NCI-H774 (cell line): Measurements from ENCODE around the gene C1orf35.
A peak's percentile ranks its signal among the peaks of the same experiment; 100 is the strongest.

Source experiments
- DNase-seq: peaks from one replicate; lab custom pipeline; 2025; lab: John Stamatoyannopoulos, UW

C1orf35 gene

DNA sequence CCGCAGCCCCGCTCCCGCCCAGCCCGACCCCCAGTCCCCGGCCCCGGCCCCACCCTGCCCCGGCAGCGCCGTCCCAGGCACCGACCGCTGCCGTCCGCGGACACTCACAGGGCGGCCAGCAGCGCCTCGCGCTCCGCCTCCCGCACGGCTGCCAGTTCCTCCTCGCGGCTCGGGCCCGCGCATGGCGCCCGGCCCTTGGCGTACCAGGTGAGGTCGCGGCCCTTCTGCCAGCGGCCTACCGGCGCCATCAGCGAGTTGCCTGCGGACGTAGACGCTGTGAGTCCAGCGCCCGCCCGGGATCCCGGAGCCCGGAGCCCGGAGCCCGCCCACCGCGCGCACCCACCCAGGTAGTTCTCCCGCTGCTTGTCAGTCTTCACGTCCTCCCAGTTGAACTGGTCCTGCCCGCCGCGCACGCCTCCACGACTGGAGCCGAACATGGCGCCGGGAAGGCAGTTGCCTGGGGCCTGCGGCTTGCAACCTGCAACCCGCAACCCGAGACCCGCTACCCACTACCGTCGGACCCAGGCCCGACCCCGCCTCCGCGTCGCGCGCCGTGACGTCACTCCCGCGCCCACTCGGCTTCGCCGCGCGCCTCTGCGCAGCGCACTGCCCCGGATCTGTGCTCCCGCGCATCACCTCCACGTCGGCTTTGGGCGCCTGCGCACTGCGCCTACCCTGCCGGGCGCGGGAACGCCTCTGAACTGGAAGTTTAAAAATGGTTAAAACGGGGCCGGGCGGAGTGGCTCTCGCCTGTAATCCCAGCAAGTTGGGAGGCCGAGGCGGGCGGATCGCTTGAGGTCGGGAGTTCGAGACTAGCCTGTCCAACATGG, at the start of gene C1orf35:
Gene C1orf35, minus strand, starts transcription at position 535 of the 830 bp plus-strand sequence. Its CDS starts 98 bp downstream, at position 437.
- peak; percentile 96 for DNase-seq

DNA sequence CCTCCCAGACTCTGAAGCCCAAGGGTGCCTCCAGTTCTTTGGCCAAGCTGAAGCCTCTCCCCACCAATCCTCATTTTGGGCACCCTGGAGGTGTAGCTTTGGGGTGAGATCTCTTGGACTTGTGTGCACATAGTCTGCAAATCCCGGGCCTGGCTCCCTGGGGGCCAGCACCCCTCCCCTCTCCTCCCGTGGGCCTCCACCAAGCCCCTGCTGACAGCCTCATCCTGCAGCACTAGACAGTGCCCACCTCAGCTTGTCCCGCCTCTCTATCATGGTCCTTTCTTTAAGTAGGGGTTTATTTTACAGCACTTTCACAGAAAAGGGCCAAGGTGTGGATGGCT, 49.8 kb upstream of the C1orf35 start:
- no peak for DNase-seq

DNA sequence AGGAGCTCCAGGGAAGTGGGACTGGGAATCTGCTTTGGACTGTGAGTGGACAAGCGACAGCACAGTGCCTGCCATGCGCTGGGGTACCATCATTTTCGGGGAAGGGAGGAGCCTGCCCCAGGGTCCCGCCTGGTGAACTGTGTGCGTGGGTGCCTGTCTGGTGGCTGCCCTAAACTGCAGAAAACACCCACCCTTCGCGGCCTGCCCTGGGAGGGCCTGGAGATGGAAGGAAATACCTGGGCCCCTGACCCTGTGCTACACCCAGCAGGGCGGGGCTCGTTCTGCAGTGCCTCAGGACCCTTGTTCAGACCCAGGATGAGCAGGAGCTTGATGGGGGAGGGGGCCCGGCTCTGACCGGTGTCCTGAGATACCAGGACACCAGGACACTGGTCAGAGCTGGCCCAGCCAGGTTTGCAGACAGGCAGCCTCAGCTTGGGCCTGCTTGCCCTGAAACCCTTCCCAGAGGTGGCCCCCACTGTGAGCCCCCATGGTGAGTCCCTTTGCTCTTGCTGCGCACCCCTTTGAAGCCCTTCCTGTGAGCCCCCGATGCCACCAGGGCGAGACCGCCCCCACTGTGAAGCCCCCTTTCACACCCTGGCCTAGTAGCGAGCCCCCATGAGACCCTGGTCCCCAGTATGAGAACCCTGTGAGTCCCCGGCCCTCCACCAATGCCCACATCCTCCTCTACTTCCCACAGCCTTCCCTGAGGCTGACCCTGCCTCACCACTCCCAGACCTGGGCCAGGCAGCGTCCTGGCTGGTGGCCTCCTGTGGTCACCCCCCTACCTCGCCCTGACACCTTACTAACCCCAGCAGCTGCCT, 49.2 kb upstream of the C1orf35 start:
- no peak for DNase-seq

DNA sequence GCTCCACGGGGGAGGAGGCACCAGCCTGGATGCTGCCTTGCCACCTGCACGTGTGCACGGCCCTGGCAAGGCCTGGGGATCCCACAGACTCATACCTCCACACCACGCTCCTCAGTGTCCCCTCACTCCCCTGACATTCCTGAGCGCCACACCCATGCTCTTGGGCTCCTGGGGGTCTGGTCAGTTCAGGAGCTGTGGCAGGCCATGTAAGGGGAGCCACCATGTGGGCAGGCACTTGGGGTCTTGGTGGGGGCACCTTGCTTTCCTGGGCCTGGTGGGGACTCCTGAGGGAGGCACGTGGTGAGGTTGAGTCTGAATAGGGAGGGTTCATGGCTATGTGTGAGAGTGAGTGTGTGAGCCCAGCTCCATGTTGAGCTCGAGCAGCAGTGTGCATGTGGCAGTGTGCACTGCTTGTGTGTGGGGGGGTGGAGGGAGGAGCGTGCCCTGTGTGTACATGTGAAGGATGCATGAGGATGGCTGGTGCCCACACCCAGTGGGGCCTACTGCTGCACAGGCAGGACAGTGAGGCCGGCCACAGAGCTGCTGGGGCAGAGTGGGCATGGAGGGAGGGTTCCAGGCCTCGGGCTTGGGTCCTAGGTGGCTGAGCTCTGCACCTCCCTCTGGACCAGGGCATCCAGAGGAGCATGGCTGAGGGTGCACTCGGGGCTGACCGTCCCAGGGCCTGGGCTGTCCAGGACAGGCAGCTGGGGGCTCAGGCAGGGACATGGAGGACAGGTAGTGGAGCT, 48.2 kb upstream of the C1orf35 start:
- DNase-seq, result no peak

DNA sequence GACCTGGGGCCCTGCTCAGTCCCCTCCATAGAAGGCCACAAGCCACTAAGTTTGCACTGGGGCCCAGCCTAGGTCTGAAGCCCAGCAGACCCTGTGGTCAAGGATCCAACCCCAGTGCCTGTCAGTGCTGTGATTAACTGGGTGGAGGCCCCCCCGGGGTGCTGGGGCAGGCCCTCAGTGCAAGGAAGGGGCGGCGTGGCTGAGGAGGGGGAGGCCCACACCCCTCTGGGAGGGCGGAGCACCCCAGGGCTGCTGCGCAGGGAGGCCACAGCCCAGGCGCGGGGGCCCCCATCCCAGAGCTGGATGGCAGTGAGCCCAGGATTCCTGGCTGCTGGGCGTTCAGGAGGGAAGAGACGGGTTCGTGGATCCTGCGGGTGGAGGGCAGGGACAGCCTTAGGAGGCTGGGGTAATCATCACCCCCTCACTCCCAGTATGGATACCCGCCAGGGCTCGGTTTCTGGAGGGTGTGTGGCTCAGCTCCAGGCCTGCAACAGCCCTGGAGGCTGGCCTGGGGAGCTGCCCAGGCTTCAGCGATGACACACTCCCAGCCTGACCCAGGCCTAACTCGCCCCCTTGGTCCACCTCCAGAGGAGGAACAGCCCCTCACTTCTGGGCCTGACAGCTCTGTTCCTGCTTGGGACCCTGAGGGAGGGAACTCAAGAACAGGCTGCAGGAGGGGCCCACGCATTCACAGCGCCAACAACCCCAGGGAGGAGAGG, 47.5 kb upstream of the C1orf35 start:
- DNase-seq, result no peak

DNA sequence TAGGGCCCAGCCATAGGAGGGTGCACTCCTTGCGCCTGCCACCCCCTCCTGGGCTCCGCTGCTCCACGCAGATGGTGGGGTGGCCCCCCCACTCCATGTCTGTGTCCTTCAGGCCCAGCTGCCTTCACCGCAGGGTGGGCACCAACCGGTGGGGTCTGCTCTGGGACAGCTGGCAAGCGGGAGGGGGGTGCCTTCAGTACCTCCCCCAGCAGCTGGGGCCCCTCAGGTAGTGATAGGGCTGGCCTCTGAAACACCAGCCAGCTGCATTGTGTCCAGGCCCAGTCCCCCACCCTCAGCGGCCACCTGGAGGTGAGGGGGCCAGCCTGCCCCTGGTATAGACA, 47.0 kb upstream of the C1orf35 start:
- no peak for DNase-seq

DNA sequence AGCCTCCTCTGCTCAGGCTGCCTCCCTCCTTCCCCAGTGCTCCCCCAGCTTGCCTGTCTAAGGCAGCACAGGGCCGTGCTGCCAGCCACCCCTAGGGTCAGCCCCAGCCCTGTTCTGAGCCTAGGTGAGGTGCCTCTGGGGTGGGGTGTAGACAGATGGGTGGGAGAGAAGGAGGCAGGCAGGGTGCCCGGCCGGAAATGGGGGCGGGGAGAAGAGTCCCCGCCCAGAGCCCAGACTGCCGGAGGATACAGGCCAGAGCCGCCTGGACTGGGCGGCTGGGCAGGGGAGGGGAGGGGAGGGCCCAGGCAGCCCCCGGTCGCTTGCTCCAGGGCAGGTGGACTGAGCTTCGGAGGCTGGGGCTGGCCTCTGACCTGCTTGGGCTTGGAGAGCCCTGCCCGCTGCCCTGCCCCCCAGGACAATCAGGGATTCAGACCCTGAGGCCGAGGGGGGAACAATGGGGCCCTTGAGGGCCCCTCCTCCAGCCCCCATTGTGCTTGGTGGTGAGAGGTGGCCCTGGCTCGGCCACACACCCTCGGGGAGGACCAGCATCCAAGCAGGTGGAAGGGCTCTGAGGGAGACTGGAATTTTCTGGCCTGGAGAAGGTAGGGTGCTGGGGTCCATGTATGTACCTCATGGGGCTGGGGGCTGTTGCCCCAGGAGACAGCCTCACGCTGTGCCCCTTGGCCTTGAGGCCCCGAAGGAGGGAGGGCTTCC, 46.4 kb upstream of the C1orf35 start, which contains the start of gene GJC2:
Gene GJC2, plus strand, starts transcription at position 525 of the 714 bp plus-strand sequence. CDS start 7,829 bp downstream, outside the sequence.
- no peak for DNase-seq

DNA sequence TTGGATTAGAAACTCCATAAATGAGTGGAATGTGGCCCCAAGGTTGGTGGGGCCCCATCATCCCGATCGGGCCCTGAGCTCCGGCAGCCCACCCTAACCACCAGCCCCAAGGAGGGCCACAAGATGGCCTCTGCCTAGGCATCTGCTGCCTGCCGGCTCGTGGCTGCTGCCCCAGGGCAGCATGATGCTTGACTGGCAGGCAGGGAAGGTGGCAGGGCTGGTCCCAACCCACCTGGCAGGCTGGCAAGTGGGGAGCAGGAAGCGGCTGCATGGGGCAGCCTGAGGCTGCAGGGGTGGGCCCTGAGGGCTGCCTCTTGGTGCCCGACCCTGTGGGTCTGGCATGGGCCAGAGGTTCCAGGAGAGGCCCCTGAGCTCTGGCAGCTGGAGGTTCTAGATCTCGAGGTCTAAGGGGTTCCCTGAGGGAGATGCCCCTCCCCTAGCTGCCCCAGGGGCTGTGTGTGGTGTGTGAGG, 45.8 kb upstream of the C1orf35 start:
- no peak for DNase-seq

DNA sequence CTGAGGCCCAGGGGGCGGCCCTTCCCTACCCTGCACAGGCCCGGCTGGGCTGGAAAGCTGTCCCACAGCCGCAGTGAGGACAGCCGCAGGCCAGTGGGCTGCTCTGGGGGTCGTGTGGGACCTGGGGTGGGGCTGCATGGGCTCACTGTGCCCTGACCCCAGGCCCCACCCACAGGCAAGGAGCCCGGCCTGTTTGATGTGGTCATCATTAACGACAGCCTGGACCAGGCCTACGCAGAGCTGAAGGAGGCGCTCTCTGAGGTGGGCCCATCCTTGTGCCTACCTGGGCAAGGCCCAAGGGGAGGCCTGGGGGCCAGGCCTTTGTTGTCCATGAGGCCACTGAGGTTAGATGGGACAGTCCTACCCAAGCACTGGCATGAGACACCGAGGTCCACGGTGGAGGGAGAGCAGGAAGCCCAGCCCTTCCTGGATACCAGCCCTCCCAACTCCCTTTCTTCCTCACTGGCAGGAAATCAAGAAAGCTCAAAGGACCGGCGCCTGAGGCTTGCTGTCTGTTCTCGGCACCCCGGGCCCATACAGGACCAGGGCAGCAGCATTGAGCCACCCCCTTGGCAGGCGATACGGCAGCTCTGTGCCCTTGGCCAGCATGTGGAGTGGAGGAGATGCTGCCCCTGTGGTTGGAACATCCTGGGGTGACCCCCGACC, 45.2 kb upstream of the C1orf35 start:
- DNase-seq, result no peak

DNA sequence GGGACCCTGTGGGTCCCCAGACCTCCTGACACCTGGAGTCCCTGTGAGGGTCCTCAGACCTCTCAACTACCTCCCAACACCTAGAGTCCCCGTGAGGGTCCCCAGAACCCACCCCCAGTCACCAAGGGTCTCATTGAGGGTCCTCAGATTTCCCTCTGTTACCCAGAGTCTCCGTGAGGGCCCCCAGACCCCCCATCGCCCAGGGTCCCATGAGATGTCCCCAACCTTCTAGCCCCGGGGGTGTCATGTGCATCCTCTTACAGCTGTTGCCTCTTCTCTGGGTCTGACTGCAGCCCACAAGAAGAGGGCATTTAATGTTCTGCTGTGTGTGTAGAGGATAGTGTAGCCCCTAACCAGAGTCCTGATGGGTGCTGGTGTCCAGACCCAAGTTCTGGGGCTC, 44.6 kb upstream of the C1orf35 start:
- no peak for DNase-seq

DNA sequence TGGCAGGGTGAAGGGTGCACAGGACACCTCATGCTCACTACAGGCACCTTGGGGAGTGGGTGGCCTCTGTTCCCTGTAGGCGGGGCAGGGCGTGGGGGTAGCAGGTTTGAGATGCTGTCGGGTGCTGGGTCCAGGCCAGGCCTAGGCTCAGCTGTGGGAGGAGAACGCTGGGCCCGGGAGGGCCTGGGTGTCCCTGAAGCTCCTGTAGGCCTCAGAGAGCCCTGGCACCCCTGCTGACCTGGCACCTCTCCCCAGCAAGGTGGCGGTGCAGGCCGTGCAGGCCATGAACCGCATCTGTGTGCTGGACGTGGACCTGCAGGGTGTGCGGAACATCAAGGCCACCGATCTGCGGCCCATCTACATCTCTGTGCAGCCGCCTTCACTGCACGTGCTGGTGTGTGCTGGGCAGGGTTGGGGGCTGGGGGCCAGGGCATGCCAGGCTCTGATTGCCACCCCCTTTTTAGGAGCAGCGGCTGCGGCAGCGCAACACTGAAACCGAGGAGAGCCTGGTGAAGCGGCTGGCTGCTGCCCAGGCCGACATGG, 44.1 kb upstream of the C1orf35 start:
- DNase-seq, result no peak

DNA sequence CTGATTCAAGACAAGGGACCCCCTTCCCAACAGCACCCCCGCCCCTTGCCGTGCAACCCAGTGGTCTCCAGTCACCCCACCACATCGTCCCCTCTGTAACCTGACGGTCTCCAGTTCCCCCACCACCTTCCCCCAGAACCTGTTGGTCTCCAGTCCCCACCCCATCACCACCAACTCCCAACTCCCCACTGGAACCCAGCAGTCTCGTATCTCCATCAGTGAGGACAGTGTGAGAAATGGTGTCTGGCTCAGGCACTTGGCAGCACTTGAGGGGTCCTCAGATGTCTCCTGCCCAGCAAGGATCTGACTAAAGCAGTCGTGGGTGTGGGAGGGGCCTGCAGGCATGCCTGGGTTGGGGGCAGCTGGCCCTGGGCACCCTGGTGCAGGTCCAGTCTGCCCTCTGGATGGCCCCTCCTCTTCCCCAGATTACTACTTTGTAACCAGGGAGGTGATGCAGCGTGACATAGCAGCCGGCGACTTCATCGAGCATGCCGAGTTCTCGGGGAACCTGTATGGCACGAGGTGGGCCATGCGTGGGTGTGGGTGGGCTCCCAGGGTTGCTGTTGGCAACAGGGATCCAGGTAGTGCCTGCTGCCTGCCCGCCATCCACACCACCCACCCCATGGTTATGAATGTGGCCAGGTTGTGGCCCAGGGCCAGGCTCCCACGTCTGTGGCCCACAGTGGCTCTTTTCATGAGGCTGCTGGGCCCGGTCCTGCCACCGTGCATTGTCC, 43.5 kb upstream of the C1orf35 start:
- no peak for DNase-seq

DNA sequence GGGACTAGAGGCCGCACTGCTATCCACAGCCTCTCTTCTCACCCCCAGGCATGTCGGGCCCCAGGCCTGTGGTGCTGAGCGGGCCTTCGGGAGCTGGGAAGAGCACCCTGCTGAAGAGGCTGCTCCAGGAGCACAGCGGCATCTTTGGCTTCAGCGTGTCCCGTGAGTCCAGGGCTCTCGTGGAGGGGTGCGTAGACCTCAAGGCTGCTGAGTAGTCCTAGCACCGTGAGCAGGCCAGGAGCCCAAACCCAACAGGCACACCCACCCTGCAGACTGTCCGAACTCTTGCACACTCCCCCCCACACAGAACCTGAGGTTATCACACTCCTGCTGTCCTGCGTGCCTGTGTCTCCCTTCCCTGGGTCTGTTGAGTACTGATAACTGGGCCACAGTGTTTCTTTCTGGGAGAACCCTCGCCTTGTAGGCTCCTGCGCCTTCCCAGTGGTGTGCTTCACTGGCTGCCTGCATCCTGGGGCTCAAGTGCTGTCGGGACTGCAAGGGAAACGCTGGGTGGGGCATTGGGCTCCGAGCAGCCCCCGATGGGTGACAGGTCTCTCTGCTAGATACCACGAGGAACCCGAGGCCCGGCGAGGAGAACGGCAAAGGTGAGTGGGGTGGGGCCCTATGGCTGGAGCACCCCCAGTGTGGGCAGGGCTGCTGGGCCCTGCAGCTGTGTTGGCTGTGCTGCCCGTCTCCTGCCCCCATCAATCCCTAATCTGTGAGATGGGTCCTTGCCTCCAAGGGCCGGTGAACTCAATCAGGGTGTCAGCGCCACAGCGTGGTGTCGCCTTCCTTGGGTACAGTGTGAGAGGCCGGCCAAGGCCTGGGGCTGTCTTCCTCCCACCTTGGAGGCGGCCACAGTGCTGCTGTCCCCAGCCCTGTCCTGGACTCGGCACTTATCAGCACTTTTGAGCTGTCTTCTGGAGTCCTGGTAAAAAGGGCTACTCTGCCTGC, 42.6 kb upstream of the C1orf35 start:
- no peak for DNase-seq

DNA sequence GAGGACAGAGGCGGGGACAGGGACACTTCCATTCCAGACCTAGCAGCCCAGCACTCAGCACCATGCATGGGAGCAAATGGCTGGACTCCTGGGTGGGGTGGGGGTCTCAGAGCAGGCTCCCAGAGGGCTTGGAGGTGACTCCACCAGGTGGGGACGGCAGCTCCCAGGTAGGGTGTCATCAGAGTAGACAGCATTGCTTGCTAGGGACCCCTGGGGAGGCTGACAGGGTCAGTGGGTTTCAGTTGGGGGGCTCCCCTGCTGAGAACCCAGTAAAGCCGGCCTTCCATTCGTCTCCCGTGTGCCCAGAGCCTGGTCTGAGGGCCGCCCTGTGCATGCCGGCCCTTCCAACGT, 41.8 kb upstream of the C1orf35 start:
- DNase-seq, result no peak

DNA sequence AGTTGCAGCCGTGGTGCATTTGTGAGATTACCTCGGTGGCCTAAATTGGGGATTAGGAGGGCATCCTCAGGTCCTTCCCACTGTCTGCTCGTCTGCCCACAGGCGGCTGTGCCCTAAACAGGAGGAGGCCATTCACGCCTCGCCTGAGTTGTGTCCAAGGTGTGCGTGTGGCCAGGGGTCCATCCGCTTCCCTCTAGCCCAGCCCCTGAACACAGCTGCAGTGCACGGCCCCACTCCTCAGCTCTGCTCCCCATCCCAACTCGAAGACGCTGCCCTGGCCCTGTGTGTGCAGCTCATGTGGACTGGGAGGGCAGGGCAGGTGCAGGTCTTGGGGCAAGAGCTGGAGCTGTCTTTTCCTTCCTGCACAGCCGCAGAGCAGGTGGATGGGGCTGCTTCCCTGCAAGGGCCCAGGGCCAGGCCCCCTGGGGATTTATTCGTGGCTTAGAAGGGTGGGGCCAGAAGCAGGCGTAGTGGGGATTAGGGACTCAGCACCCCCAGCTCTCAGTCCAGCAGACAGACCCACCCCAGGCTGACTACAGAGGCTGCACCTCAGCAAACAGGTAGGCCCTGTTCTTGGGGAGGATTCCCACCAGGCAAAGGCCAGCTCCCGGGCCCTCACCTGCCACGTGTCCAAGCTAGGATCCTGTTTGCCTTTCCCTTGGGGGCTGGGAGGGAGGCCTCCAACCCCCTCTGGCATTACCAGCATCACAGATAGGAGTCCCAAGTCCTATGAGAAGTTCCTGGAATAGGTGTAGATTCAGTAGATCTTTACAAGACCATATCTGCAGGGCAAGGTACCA, 41.3 kb upstream of the C1orf35 start:
- no peak for DNase-seq

DNA sequence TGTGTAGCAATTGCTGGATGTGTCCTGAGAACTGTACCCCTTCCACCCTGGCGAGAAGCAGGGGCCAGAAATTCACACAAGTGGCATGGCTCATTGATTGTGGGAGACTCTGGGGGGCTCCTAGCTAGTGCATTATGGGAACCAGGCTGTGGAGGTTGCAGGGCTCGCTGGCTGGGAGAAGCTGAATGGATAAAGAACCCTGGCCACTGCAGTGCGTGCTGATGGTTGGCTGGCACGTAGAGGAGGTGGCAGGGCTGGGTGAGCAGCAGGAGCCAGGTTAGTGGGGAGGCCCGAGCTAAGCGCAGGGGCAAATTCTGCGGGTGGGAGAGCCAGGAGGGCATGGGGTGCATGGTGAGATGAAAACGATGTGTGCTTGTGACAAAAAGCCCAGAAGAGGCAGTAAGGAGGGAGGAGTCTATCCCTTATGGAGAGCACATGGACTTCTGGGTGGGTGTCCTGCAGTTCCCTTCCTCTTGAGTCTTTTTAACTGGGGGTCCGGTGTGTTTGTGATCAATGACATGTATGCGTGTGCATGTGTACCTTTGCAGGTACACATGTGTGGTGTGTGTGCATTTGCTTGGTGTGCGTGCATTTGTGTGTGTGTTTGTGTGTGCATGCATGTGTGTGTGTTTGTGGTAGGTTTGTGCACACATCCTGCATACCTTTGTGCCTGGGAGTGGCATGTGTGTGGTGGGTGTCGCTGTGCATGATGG, 40.5 kb upstream of the C1orf35 start:
- no peak for DNase-seq

DNA sequence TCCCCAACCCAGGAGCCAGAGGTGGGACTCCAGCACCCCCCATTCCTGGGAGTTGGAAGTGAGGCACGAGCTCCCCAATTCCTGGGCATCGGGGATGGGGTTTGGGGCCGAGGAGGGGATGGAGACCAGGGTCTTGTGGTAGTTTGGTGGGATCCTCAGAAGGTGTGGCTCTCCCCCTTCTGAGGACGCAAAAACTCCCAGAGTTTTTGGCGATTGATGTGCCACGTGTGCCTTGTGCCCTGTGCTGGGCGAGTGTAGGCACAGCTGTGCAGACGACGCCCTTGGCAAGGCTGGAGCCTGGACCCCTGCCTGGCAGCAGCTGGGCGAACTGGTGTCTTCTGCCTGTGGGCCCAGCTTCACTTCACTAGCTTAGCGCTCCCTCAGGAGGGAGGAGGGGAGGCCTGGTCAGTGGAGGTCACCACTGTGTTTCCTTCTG, 39.6 kb upstream of the C1orf35 start:
- no peak for DNase-seq
